BLaER1 (cell line): ENCODE data around the gene SRD5A1.
"Not testable (repeated sequence)": the region's sequence is repeated elsewhere in the genome, so short reads cannot be mapped to it uniquely, and the experiment has no call there.

Experiments used
- H3K27ac ChIP-seq: shearing (Covaris generic); formaldehyde crosslinking; 2 replicates; pipeline ENCODE4 v1.8.1; 2022
- H3K27me3 ChIP-seq: shearing (Covaris generic); formaldehyde crosslinking; 2 replicates; pipeline ENCODE4 v1.8.1; 2022
- H3K36me3 ChIP-seq: shearing (Covaris generic); formaldehyde crosslinking; 2 replicates; pipeline ENCODE4 v1.8.1; 2022
- H3K4me1 ChIP-seq: shearing (Covaris generic); formaldehyde crosslinking; 2 replicates; pipeline ENCODE4 v1.8.1; 2022
- H3K4me2 ChIP-seq: shearing (Covaris generic); formaldehyde crosslinking; 2 replicates; pipeline ENCODE4 v1.8.1; 2022
- H3K4me3 ChIP-seq: shearing (Covaris generic); formaldehyde crosslinking; 2 replicates; pipeline ENCODE4 v1.8.1; 2022
- H3K9ac ChIP-seq: shearing (Covaris generic); formaldehyde crosslinking; 2 replicates; pipeline ENCODE4 v1.8.1; 2022
- H3K9me3 ChIP-seq: shearing (Covaris generic); formaldehyde crosslinking; 2 replicates; pipeline ENCODE4 v1.8.1; 2022
- H4K20me1 ChIP-seq: shearing (Covaris generic); formaldehyde crosslinking; 2 replicates; pipeline ENCODE4 v1.8.1; 2022
- Cebpa-rat ChIP-seq: shearing (Covaris generic); IDR thresholded peaks from 2 replicates; pipeline ENCODE4 v1.8.1; 2022

The SRD5A1 gene

DNA sequence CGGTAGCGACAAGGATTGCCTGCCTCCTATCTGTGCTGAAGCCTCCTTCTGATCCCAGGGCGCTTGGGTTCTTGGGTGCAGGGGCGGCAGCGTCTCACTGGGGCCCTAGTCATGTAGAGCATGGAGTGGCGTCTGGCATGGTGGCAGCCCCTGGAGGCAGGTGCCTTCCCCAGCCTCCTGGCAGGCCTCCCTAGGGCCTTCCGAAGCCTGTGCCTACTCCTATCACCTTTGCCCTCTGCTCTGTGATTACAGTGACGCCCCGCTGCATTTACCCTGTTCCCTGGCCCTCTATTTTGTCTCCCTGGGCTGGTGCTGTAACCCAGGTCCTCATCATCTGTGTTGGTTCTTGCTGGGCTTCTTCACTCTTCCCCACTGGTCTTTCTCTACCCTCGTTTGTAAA is 3.8 kb downstream of the SRD5A1 start:
- no peaks in the 10 kb centered on the region for H3K4me1 ChIP-seq
- no peak overlapping the region for H3K4me2 ChIP-seq
- no peaks in the 10 kb centered on the region for H3K36me3 ChIP-seq
- no peak for TF ChIP-seq Cebpa-rat
- no peak overlapping the region for H3K27ac ChIP-seq
- H3K9me3 ChIP-seq = no peaks in the 10 kb centered on the region
- H3K9ac ChIP-seq = no peak overlapping the region
- H4K20me1 ChIP-seq = peaks cover 26% of the 10 kb centered on the region
- H3K4me3 ChIP-seq = no peak overlapping the region
- no peaks in the 10 kb centered on the region for H3K27me3 ChIP-seq

GRCh38 chr5:6637590-6637989 is 4.3 kb downstream of the SRD5A1 start:
- no peaks in the 10 kb centered on the region for H3K9me3 ChIP-seq
- no peaks in the 10 kb centered on the region for H3K36me3 ChIP-seq
- H4K20me1 ChIP-seq = peaks cover 20% of the 10 kb centered on the region
- no peaks in the 10 kb centered on the region for H3K4me1 ChIP-seq
- no peak overlapping the region for H3K4me2 ChIP-seq
- H3K9ac ChIP-seq = no peak overlapping the region
- no peak for TF ChIP-seq Cebpa-rat
- H3K4me3 ChIP-seq = no peak overlapping the region
- no peaks in the 10 kb centered on the region for H3K27me3 ChIP-seq
- no peak overlapping the region for H3K27ac ChIP-seq

- no peak for TF ChIP-seq Cebpa-rat
- Histone ChIP-seq H3K36me3 (no peaks in the 10 kb centered on the region), H3K4me2 (no peak overlapping the region), H3K4me1 (no peaks in the 10 kb centered on the region), H3K9me3 (no peaks in the 10 kb centered on the region), H3K9ac (no peak overlapping the region), H3K27ac (no peak overlapping the region), H4K20me1 (0 out of 2 replicates have a peak, but pooled peaks cover 18% of the 10 kb centered on the region), H3K27me3 (no peaks in the 10 kb centered on the region), H3K4me3 (no peak overlapping the region)
These were observed 5.0 kb downstream of the SRD5A1 start for GRCh38 chr5:6638236-6638635.

- Histone ChIP-seq H3K36me3 (peaks cover 14% of the 10 kb centered on the region), H3K9me3 (no peaks in the 10 kb centered on the region), H3K27me3 (no peaks in the 10 kb centered on the region), H4K20me1 (no peaks in the 10 kb centered on the region), H3K4me3 (no peak overlapping the region), H3K9ac (no peak overlapping the region), H3K4me1 (no peaks in the 10 kb centered on the region), H3K4me2 (no peak overlapping the region), H3K27ac (no peak overlapping the region)
- no peak for TF ChIP-seq Cebpa-rat
These were observed 9.4 kb downstream of the SRD5A1 start for GRCh38 chr5:6642655-6643054.

GRCh38 chr5:6644794-6645241 is 11.6 kb downstream of the SRD5A1 start:
- Histone ChIP-seq H3K9ac (no peak overlapping the region), H3K27me3 (no peaks in the 10 kb centered on the region), H3K9me3 (peaks cover 15% of the 10 kb centered on the region), H3K4me2 (no peak overlapping the region), H3K4me3 (no peak overlapping the region), H3K4me1 (peaks cover 9% of the 10 kb centered on the region), H3K27ac (no peak overlapping the region), H3K36me3 (peaks cover 23% of the 10 kb centered on the region), H4K20me1 (no peaks in the 10 kb centered on the region)
- no peak for TF ChIP-seq Cebpa-rat

- not testable (repeated sequence) for H3K4me1 ChIP-seq, H3K4me3 ChIP-seq, H3K27me3 ChIP-seq, H3K4me2 ChIP-seq, H3K27ac ChIP-seq, H4K20me1 ChIP-seq, H3K9ac ChIP-seq
- peaks cover 23% of the 10 kb centered on the region for H3K36me3 ChIP-seq
- peaks cover 20% of the 10 kb centered on the region for H3K9me3 ChIP-seq
These were observed 12.5 kb downstream of the SRD5A1 start for GRCh38 chr5:6645571-6646362.

DNA sequence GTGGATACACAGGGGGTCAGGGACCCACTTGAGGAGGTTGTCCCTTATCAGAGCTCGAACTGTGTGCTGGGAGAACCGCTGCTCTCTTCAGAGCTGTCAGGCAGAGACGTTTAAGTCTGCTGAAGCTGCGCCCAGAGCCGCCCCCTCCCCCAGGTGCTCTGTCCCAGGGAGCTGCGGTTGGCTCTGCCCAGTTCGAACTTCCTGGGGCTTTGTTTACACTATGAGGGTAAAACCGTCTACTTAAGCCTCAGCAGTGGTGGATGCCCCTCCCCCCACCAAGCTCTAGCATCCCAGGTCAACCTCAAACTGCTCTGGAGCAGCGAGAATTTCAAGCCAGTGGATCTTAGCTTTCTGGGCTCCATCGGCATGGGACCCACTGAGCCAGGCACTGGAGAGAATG is 15.9 kb downstream of the SRD5A1 start:
- H3K9ac ChIP-seq = no peak overlapping the region
- H3K4me3 ChIP-seq = no peak overlapping the region

GRCh38 chr5:6649681-6650080 is 16.4 kb downstream of the SRD5A1 start:
- peaks cover 22% of the 10 kb centered on the region for H3K36me3 ChIP-seq

More for the DNA sequence above, 15.9 kb downstream of the SRD5A1 start:
- no peak overlapping the region for H3K27ac ChIP-seq
- no peak for TF ChIP-seq Cebpa-rat
- peaks cover 20% of the 10 kb centered on the region for H3K9me3 ChIP-seq
- H4K20me1 ChIP-seq = no peaks in the 10 kb centered on the region
- peak overlapping the region; percentile 9; the same call in 1 of the 2 replicates for H3K4me2 ChIP-seq
- H3K27me3 ChIP-seq = no peaks in the 10 kb centered on the region
- H3K36me3 ChIP-seq = peaks cover 27% of the 10 kb centered on the region
- H3K4me1 ChIP-seq = peaks cover 23% of the 10 kb centered on the region

GRCh38 chr5:6652025-6652424 is 18.8 kb downstream of the SRD5A1 start:
- no peaks in the 10 kb centered on the region for H4K20me1 ChIP-seq
- H3K27me3 ChIP-seq = no peaks in the 10 kb centered on the region
- peak overlapping the region; percentile 32; the same call in 1 of the 2 replicates for H3K27ac ChIP-seq
- no peak overlapping the region for H3K9ac ChIP-seq
- H3K4me3 ChIP-seq = no peak overlapping the region
- H3K4me1 ChIP-seq = peaks cover 23% of the 10 kb centered on the region
- TF ChIP-seq Cebpa-rat = no peak
- peak overlapping the region; percentile 62 for H3K4me2 ChIP-seq
- peaks cover 32% of the 10 kb centered on the region for H3K36me3 ChIP-seq
- H3K9me3 ChIP-seq = peaks cover 38% of the 10 kb centered on the region

More at GRCh38 chr5:6649681-6650080, 16.4 kb downstream of the SRD5A1 start:
- Histone ChIP-seq H3K4me2 (peak overlapping the region; percentile 9; the same call in 1 of the 2 replicates), H3K27me3 (no peaks in the 10 kb centered on the region), H3K4me3 (no peak overlapping the region), H4K20me1 (no peaks in the 10 kb centered on the region), H3K9me3 (peaks cover 20% of the 10 kb centered on the region), H3K27ac (no peak overlapping the region), H3K9ac (no peak overlapping the region), H3K4me1 (peaks cover 23% of the 10 kb centered on the region)
- no peak for TF ChIP-seq Cebpa-rat

- Histone ChIP-seq H3K4me2 (no peak overlapping the region), H3K4me1 (peaks cover 25% of the 10 kb centered on the region), H3K4me3 (no peak overlapping the region), H3K27ac (no peak overlapping the region), H3K27me3 (no peaks in the 10 kb centered on the region), H3K9ac (no peak overlapping the region), H3K36me3 (peaks cover 37% of the 10 kb centered on the region), H3K9me3 (peaks cover 25% of the 10 kb centered on the region), H4K20me1 (no peaks in the 10 kb centered on the region)
- TF ChIP-seq Cebpa-rat = no peak
These were observed 22.2 kb downstream of the SRD5A1 start for GRCh38 chr5:6655432-6655831.
